ENCODE measurements around the gene CEP295NL.
A peak's percentile ranks its signal among the peaks of the same experiment; 100 is the strongest.

- TF ChIP-seq POLR2A (IDR thresholded peaks at IDR 0.05; ENCODE audit: low read depth, low read length) (no peak), SPI1 (IDR thresholded peaks at IDR 0.05; ENCODE audit: low read depth, low read length) (peak; percentile 44; the same call in 1 of the 2 replicates), POLR2AphosphoS5 (IDR thresholded peaks at IDR 0.05; ENCODE audit: low read depth, low read length) (no peak), POU2F2 (IDR thresholded peaks at IDR 0.05; ENCODE audit: low read depth, low read length) (no peak), TAF1 (IDR thresholded peaks at IDR 0.05; ENCODE audit: low read depth, low read length) (no peak)
Observed at GRCh38 chr17:78892936-78893379, 10.0 kb downstream of the CEP295NL start.
